ENCODE data around the gene TAC3.

GRCh38 chr12:56987011-56987410 is 29.3 kb downstream of the TAC3 start:
- TF ChIP-seq, protein P1, sequence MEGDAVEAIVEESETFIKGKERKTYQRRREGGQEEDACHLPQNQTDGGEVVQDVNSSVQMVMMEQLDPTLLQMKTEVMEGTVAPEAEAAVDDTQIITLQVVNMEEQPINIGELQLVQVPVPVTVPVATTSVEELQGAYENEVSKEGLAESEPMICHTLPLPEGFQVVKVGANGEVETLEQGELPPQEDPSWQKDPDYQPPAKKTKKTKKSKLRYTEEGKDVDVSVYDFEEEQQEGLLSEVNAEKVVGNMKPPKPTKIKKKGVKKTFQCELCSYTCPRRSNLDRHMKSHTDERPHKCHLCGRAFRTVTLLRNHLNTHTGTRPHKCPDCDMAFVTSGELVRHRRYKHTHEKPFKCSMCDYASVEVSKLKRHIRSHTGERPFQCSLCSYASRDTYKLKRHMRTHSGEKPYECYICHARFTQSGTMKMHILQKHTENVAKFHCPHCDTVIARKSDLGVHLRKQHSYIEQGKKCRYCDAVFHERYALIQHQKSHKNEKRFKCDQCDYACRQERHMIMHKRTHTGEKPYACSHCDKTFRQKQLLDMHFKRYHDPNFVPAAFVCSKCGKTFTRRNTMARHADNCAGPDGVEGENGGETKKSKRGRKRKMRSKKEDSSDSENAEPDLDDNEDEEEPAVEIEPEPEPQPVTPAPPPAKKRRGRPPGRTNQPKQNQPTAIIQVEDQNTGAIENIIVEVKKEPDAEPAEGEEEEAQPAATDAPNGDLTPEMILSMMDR (IDR thresholded peaks at IDR 0.05; ENCODE audit: insufficient read depth, low read length, poor library complexity, severe bottlenecking), result no peak
- no peak for TF ChIP-seq EZH2phosphoT487 (conservative IDR thresholded peaks at IDR 0.05; ENCODE audit: low read length)
